ENCODE data around the gene CBFA2T3.
"Not testable (repeated sequence)": the region's sequence is repeated elsewhere in the genome, so short reads cannot be mapped to it uniquely, and the experiment has no call there.

Gene CBFA2T3

GRCh38 chr16:88891083-88891482 is 85.9 kb downstream of the CBFA2T3 start:
- no peak for DNase-seq (ENCODE audit: low read depth in 2 of 2)

- not testable (repeated sequence) for DNase-seq (ENCODE audit: low read depth in 2 of 2)
These were observed 87.2 kb downstream of the CBFA2T3 start for GRCh38 chr16:88889702-88890352.

GRCh38 chr16:88888461-88889387 is 88.3 kb downstream of the CBFA2T3 start:
- DNase-seq (ENCODE audit: low read depth in 2 of 2): no peak

GRCh38 chr16:88888057-88888456 is 89.0 kb downstream of the CBFA2T3 start:
- DNase-seq (ENCODE audit: low read depth in 2 of 2): no peak

- DNase-seq (ENCODE audit: low read depth in 2 of 2): no peak
These were observed 90.0 kb downstream of the CBFA2T3 start for GRCh38 chr16:88886845-88887521.

GRCh38 chr16:88886420-88886844 is 90.6 kb downstream of the CBFA2T3 start:
- no peak for DNase-seq (ENCODE audit: low read depth in 2 of 2)

- DNase-seq (ENCODE audit: low read depth in 2 of 2): no peak
These were observed 91.2 kb downstream of the CBFA2T3 start for GRCh38 chr16:88885693-88886280.

- DNase-seq (ENCODE audit: low read depth in 2 of 2): no peak
These were observed 92.3 kb downstream of the CBFA2T3 start for GRCh38 chr16:88884569-88885271.

GRCh38 chr16:88883946-88884345 is 93.1 kb downstream of the CBFA2T3 start:
- DNase-seq (ENCODE audit: low read depth in 2 of 2): no peak

- no peak for DNase-seq (ENCODE audit: low read depth in 2 of 2)
These were observed 93.7 kb downstream of the CBFA2T3 start for GRCh38 chr16:88883117-88883895.

- DNase-seq (ENCODE audit: low read depth in 2 of 2): peak in 1 of 2 donors; percentile 3
These were observed 94.5 kb downstream of the CBFA2T3 start for GRCh38 chr16:88882358-88883030.

GRCh38 chr16:88881675-88882357 is 95.2 kb downstream of the CBFA2T3 start:
- no peak for DNase-seq (ENCODE audit: low read depth in 2 of 2)

GRCh38 chr16:88881007-88881615 is 95.9 kb downstream of the CBFA2T3 start:
- no peak for DNase-seq (ENCODE audit: low read depth in 2 of 2)

- no peak for DNase-seq (ENCODE audit: low read depth in 2 of 2)
These were observed 96.6 kb downstream of the CBFA2T3 start for GRCh38 chr16:88880226-88881006.

GRCh38 chr16:88879788-88880055 is 97.3 kb downstream of the CBFA2T3 start:
- no peak for DNase-seq (ENCODE audit: low read depth in 2 of 2)

GRCh38 chr16:88878967-88879787 is 97.8 kb downstream of the CBFA2T3 start:
- no peak for DNase-seq (ENCODE audit: low read depth in 2 of 2)

GRCh38 chr16:88878356-88878755 is 98.7 kb downstream of the CBFA2T3 start:
- DNase-seq (ENCODE audit: low read depth in 2 of 2): no peak
